Spinal cord (tissue), 10 donors: ENCODE data around the gene POC1A. TPM values are rescaled to one million over a fixed set of nuclear protein-coding genes. Genes with fewer than 3 reads are reported as not detected.

ENCODE experiments used
- DNase-seq, 6 donors: peaks; one replicate each; pipeline versions ENCODE4 v3.0.0 to v3.0.0-alpha.2; 2013 to 2015; ENCODE audit warnings: low spot score in 6 of 6, low read depth in 4 of 6
- H3K27ac ChIP-seq: one replicate; pipeline ENCODE4 v1.5.1; 2013; ENCODE audit warnings: low read depth, low read length, control low read depth
- H3K27me3 ChIP-seq: one replicate; pipeline ENCODE4 v1.6.1; 2013; ENCODE audit warnings: low read length; ENCODE audit not compliant: control insufficient read depth, insufficient read depth
- H3K36me3 ChIP-seq: one replicate; pipeline ENCODE4 v1.6.1; 2013; ENCODE audit warnings: low read length; ENCODE audit not compliant: control insufficient read depth, insufficient read depth
- H3K4me1 ChIP-seq: one replicate; pipeline ENCODE4 v1.6.1; 2013; ENCODE audit warnings: low read length; ENCODE audit not compliant: control insufficient read depth, insufficient read depth
- H3K4me3 ChIP-seq: one replicate; pipeline ENCODE4 v1.5.1; 2013; ENCODE audit warnings: low read depth, low read length, control low read depth
- H3K9me3 ChIP-seq: one replicate; pipeline ENCODE4 v1.6.1; 2013; ENCODE audit warnings: low read length; ENCODE audit not compliant: control insufficient read depth, insufficient read depth
- WGBS: methylation state at CpG from one replicate; pipeline ENCODE4 v1.1.5; 2013; ENCODE audit warnings: missing lambda C conversion rate; ENCODE audit not compliant: insufficient coverage; 5-methylcytosine and 5-hydroxymethylcytosine counted together
- polyA plus RNA-seq, 2 donors: library from polyadenylated mRNA; unstranded; fragments of 120-200 nt; gene quantifications; one replicate each; pipeline ENCODE4 v1.2.1, GENCODE V29; 2013; ENCODE audit not compliant: insufficient read length in 2 of 2
- total RNA-seq, 2 donors: library from RNA; depleted of rRNA in 1 of 2; stranded (reverse); fragments of 120-200 nt in 1 of 2; fragments of >200 nt in 1 of 2; gene quantifications; one replicate each; pipeline versions ENCODE4 v1.2.3 to v1.2.4, GENCODE V29; 2013 to 2014
- donor health status: healthy.

Gene POC1A
- total and polyA plus RNA-seq, 4 donors, result 3.9 to 8.5 (median 6.2) TPM

GRCh38 chr3:52146189-52146588, 8.0 kb downstream of the POC1A start:
- Histone ChIP-seq H3K4me3 (no peak overlapping the region), H3K27me3 (no peaks in the 10 kb centered on the region), H3K9me3 (no peaks in the 10 kb centered on the region), H3K27ac (no peak overlapping the region), H3K36me3 (peaks cover 40% of the 10 kb centered on the region), H3K4me1 (peaks cover 6% of the 10 kb centered on the region)
- WGBS, result 100% methylated on average over 1 of the region's 1 CpG
- DNase-seq, result no peak

DNA sequence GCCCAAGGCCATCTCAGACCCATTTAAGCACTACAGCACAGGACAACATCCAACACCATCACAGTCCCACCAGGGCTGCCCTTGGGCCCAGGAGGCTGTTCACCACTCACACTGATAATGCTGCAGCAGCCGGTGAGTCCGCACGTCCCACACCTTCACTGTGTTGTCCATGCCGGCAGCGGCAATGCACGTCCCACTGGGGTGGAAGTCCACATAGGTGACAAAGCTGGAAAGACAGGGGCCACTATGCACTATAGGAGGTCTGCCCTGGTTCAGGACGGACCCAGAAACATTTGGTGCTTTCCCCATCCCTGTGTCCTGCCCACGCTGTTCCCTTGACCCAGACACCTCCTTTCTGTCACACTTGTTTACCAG, 8.5 kb downstream of the POC1A start:
- no peak overlapping the region for H3K4me3 ChIP-seq
- H3K9me3 ChIP-seq, result no peaks in the 10 kb centered on the region
- H3K27me3 ChIP-seq, result no peaks in the 10 kb centered on the region
- 93% methylated on average over 8 of the region's 8 CpGs for WGBS
- no peak overlapping the region for H3K27ac ChIP-seq
- no peak for DNase-seq
- H3K4me1 ChIP-seq, result peaks cover 6% of the 10 kb centered on the region
- peaks cover 41% of the 10 kb centered on the region for H3K36me3 ChIP-seq

- Histone ChIP-seq H3K27ac (no peak overlapping the region), H3K36me3 (peaks cover 47% of the 10 kb centered on the region), H3K27me3 (no peaks in the 10 kb centered on the region), H3K4me3 (no peak overlapping the region), H3K9me3 (no peaks in the 10 kb centered on the region), H3K4me1 (peaks cover 6% of the 10 kb centered on the region)
- WGBS, result 94% methylated on average over 10 of the region's 11 CpGs
- no peak for DNase-seq
Observed at GRCh38 chr3:52144796-52145735, 9.2 kb downstream of the POC1A start.

DNA sequence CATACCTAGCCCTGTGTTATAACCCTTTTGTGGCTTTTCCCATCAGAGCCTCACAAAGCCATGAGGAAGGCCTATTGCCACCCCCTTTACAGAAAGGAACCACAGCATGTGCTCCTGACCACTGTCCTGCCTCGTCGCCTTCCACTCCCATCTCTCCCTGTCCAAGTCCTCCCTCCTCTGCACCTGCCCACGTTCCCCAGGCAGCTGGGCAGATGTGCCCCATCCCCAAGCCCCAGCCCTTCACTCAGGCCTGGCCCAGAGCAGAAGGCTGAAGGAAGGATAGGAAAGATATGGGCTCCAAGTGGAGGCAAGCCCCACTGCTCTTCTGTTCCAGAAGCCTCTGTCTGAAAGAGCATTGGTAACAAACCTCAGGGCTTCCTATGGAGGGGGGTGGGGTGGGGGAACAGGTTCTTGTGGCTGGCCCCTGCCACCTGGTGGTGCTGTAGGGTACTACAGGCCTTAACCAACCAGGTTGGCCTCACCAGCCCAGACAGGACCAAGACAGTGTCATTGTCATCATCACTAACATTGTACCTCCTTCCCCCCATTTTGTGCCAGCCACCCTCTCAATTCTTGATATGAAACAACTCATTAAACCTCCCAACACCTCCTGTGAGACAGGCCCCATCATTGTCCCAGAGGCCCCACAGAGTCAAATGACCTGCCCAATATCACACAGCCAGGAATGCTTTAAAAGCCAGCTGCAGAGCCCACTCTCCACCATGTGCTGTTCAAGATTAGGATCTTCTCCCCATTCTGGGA, 10.0 kb downstream of the POC1A start:
- 69% methylated on average over 2 of the region's 3 CpGs for WGBS

DNA sequence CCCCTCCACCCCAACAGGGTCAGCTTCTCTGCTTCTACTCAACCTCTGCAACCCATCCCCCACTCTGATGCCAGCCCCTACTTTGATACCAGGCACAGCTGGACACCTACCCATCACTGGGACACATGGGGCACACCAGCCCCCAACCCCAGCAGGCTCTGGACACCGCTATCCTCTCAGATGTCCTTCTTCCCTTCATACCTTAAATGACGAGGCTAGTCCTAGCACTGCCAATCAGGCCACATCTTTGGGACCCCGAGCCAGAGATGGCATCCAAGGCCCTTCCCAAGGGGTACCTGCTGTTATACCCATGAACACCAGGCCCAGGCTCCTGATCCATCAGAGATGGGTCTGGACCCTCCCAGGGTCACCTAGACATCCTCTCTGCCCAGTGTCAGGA, 10.6 kb downstream of the POC1A start:
- no peak overlapping the region for H3K4me3 ChIP-seq
- H3K27ac ChIP-seq, result no peak overlapping the region
- 98% methylated on average over 3 of the region's 3 CpGs for WGBS
- H3K36me3 ChIP-seq, result peaks cover 38% of the 10 kb centered on the region
- DNase-seq, result no peak
- H3K9me3 ChIP-seq, result no peaks in the 10 kb centered on the region
- H3K27me3 ChIP-seq, result no peaks in the 10 kb centered on the region
- peaks cover 6% of the 10 kb centered on the region for H3K4me1 ChIP-seq

More for the DNA sequence above, 10.0 kb downstream of the POC1A start:
- Histone ChIP-seq H3K27me3 (no peaks in the 10 kb centered on the region), H3K4me3 (no peak overlapping the region), H3K36me3 (peaks cover 42% of the 10 kb centered on the region), H3K4me1 (peaks cover 6% of the 10 kb centered on the region), H3K9me3 (no peaks in the 10 kb centered on the region), H3K27ac (no peak overlapping the region)
- DNase-seq, result peak; percentile 44 to 96 (median 76)

GRCh38 chr3:52143156-52143555, 11.1 kb downstream of the POC1A start:
- DNase-seq, result no peak
- H3K4me1 ChIP-seq, result peaks cover 6% of the 10 kb centered on the region
- H3K27ac ChIP-seq, result no peak overlapping the region
- 97% methylated on average over 4 of the region's 4 CpGs for whole genome bisulfite sequencing
- no peaks in the 10 kb centered on the region for H3K27me3 ChIP-seq
- H3K4me3 ChIP-seq, result no peak overlapping the region
- H3K9me3 ChIP-seq, result no peaks in the 10 kb centered on the region
- peaks cover 37% of the 10 kb centered on the region for H3K36me3 ChIP-seq

GRCh38 chr3:52141751-52142150, 12.5 kb downstream of the POC1A start:
- Histone ChIP-seq H3K36me3 (peaks cover 44% of the 10 kb centered on the region), H3K4me1 (peaks cover 6% of the 10 kb centered on the region), H3K27ac (no peak overlapping the region), H3K27me3 (no peaks in the 10 kb centered on the region), H3K4me3 (no peak overlapping the region), H3K9me3 (no peaks in the 10 kb centered on the region)
- DNase-seq, result no peak
- 95% methylated on average over 6 of the region's 7 CpGs for WGBS

- no peak for DNase-seq
- Histone ChIP-seq H3K9me3 (no peaks in the 10 kb centered on the region), H3K27me3 (no peaks in the 10 kb centered on the region), H3K4me1 (peaks cover 6% of the 10 kb centered on the region), H3K4me3 (no peak overlapping the region), H3K36me3 (peaks cover 39% of the 10 kb centered on the region), H3K27ac (no peak overlapping the region)
- WGBS, result 95% methylated on average over 4 of the region's 5 CpGs
Observed at GRCh38 chr3:52140769-52141168, 13.5 kb downstream of the POC1A start.

GRCh38 chr3:52140000-52140399, 14.2 kb downstream of the POC1A start:
- peaks cover 6% of the 10 kb centered on the region for H3K4me1 ChIP-seq
- H3K9me3 ChIP-seq, result no peaks in the 10 kb centered on the region
- H3K27ac ChIP-seq, result no peak overlapping the region
- DNase-seq, result no peak
- H3K27me3 ChIP-seq, result no peaks in the 10 kb centered on the region
- peaks cover 31% of the 10 kb centered on the region for H3K36me3 ChIP-seq
- no peak overlapping the region for H3K4me3 ChIP-seq
- 93% methylated on average over 9 of the region's 9 CpGs for WGBS
